Gastrocnemius medialis (tissue), 4 donors: ENCODE results near the gene PARD3B. TPM values are rescaled to one million over a fixed set of nuclear protein-coding genes. Genes with fewer than 3 reads are reported as not detected.

ENCODE experiments used
- ATAC-seq, 2 donors: fragments of 150-250 bp; one replicate each; pipeline ENCODE4 v1.9.1; 2016
- DNase-seq, 2 donors: peaks; one replicate each; pipeline ENCODE4 v3.0.0-alpha.2; 2019
- H3K27ac ChIP-seq, 4 donors: fragments of 200-600 bp; sonication (generic); 1 replicate in 1 of 4; 2 replicates in 3 of 4; pipeline ENCODE4 v1.5.1; 2016 to 2018; ENCODE audit warnings: mild to moderate bottlenecking in 2 of 4, moderate library complexity in 1 of 4
- H3K27me3 ChIP-seq, 3 donors: fragments of 200-600 bp; sonication (generic) in 2 of 3; 1 replicate in 1 of 3; 2 replicates in 2 of 3; pipeline versions ENCODE4 v1.5.1 to v1.6.0; 2016 to 2019; ENCODE audit warnings: mild to moderate bottlenecking in 1 of 3, moderate library complexity in 1 of 3
- H3K36me3 ChIP-seq, 2 donors: fragments of 200-600 bp; sonication (generic) in 1 of 2; one replicate each; pipeline ENCODE4 v1.5.1; 2017 to 2018
- H3K4me1 ChIP-seq, 2 donors: fragments of 200-600 bp; sonication (generic) in 1 of 2; one replicate each; pipeline ENCODE4 v1.5.1; 2016 to 2017; ENCODE audit warnings: mild to moderate bottlenecking in 2 of 2
- H3K4me3 ChIP-seq, 4 donors: fragments of 200-600 bp; sonication (generic) in 3 of 4; 1 replicate in 1 of 4; 2 replicates in 3 of 4; pipeline ENCODE4 v1.5.1; 2016 to 2019; ENCODE audit warnings: mild to moderate bottlenecking in 2 of 4
- H3K9me3 ChIP-seq, 3 donors: fragments of 200-600 bp; sonication (generic) in 2 of 3; 1 replicate in 1 of 3; 2 replicates in 2 of 3; pipeline ENCODE4 v1.5.1; 2016 to 2019
- POLR2A ChIP-seq, 2 donors: fragments of 450-650 bp; IDR thresholded peaks; one replicate each; pipeline ENCODE4 v1.6.1; 2017; ENCODE audit warnings: antibody characterized with exemption in 2 of 2, mild to moderate bottlenecking in 2 of 2, moderate library complexity in 2 of 2
- in situ Hi-C, 4 donors: fragments of 200-750 bp; cut with MboI; loops; one replicate each; pipeline versions ENCODE4 v1.15.0 to v1.8.0; 2017; ENCODE audit warnings: low sequenced_read_pairs in 4 of 4
- intact Hi-C: fragments of 100-400 bp; cut with DNase I; formaldehyde crosslinking; loops from one replicate; pipeline ENCODE4 v1.15.1; 2023; ENCODE audit warnings: low total_unique reads
- total RNA-seq, 4 donors: library from RNA; depleted of rRNA; stranded (reverse); fragments of >200 nt; gene quantifications; one replicate each; pipeline versions ENCODE4 v1.1.0 to v1.2.3, GENCODE V29; 2016
- TF ChIP-seq, protein P1 (sequence below), 5 experiments: fragments of 450-650 bp in 3 of 5; fragments of 200-600 bp in 2 of 5; sonication (generic) in 2 of 5; IDR thresholded peaks in 4 of 5; conservative IDR thresholded peaks in 1 of 5; 1 replicate in 4 of 5; 2 replicates in 1 of 5; pipeline ENCODE4 v1.5.1; 2016 to 2019; ENCODE audit warnings: antibody characterized with exemption in 5 of 5, mild to moderate bottlenecking in 3 of 5, moderate library complexity in 3 of 5

PARD3B gene
- total RNA-seq, 4 donors from 2014 or later: 2.2 to 15.5 (median 4.6) TPM

- H3K36me3 ChIP-seq: peaks cover 0 to 6% of the 10 kb centered on the region in 2 donors
- ATAC-seq (no peak), DNase-seq (no peak)
- intact Hi-C loops (no loop called here), in situ Hi-C loops (no loop called here)
- TF ChIP-seq, protein P1, sequence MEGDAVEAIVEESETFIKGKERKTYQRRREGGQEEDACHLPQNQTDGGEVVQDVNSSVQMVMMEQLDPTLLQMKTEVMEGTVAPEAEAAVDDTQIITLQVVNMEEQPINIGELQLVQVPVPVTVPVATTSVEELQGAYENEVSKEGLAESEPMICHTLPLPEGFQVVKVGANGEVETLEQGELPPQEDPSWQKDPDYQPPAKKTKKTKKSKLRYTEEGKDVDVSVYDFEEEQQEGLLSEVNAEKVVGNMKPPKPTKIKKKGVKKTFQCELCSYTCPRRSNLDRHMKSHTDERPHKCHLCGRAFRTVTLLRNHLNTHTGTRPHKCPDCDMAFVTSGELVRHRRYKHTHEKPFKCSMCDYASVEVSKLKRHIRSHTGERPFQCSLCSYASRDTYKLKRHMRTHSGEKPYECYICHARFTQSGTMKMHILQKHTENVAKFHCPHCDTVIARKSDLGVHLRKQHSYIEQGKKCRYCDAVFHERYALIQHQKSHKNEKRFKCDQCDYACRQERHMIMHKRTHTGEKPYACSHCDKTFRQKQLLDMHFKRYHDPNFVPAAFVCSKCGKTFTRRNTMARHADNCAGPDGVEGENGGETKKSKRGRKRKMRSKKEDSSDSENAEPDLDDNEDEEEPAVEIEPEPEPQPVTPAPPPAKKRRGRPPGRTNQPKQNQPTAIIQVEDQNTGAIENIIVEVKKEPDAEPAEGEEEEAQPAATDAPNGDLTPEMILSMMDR (IDR thresholded peaks at IDR 0.05 in 4 of 5, conservative IDR thresholded peaks at IDR 0.05 in 1 of 5): no peak
- TF ChIP-seq POLR2A (IDR thresholded peaks at IDR 0.05): no peak
- H3K4me3 ChIP-seq: no peak overlapping the region
- H3K9me3 ChIP-seq: no peaks in the 10 kb centered on the region
- H3K27ac ChIP-seq: no peak overlapping the region
- no peaks in the 10 kb centered on the region for H3K27me3 ChIP-seq
- no peaks in the 10 kb centered on the region for H3K4me1 ChIP-seq
These were observed 955.7 kb downstream of the PARD3B start for GRCh38 chr2:205500951-205501350.

GRCh38 chr2:205501826-205502225, 956.6 kb downstream of the PARD3B start:
- Histone ChIP-seq H3K4me1 (no peaks in the 10 kb centered on the region), H3K27me3 (no peaks in the 10 kb centered on the region), H3K36me3 (peaks cover 0 to 6% of the 10 kb centered on the region in 2 donors), H3K27ac (no peak overlapping the region), H3K4me3 (no peak overlapping the region), H3K9me3 (no peaks in the 10 kb centered on the region)
- intact Hi-C loops: no loop called here
- ATAC-seq: no peak
- TF ChIP-seq, protein P1 (IDR thresholded peaks at IDR 0.05 in 4 of 5, conservative IDR thresholded peaks at IDR 0.05 in 1 of 5): no peak
- no peak for TF ChIP-seq POLR2A (IDR thresholded peaks at IDR 0.05)
- in situ Hi-C loops: no loop called here
- no peak for DNase-seq

- H3K4me3 ChIP-seq: no peak overlapping the region
- in situ Hi-C loops: no loop called here
- intact Hi-C loops: no loop called here
- TF ChIP-seq, protein P1 (IDR thresholded peaks at IDR 0.05 in 4 of 5, conservative IDR thresholded peaks at IDR 0.05 in 1 of 5): no peak
- ATAC-seq (no peak), DNase-seq (no peak)
- no peaks in the 10 kb centered on the region for H3K27me3 ChIP-seq
- H3K36me3 ChIP-seq: peaks cover 0 to 6% of the 10 kb centered on the region in 2 donors
- H3K4me1 ChIP-seq: no peaks in the 10 kb centered on the region
- no peak overlapping the region for H3K27ac ChIP-seq
- no peaks in the 10 kb centered on the region for H3K9me3 ChIP-seq
These were observed 960.1 kb downstream of the PARD3B start for GRCh38 chr2:205505371-205505770.

DNA sequence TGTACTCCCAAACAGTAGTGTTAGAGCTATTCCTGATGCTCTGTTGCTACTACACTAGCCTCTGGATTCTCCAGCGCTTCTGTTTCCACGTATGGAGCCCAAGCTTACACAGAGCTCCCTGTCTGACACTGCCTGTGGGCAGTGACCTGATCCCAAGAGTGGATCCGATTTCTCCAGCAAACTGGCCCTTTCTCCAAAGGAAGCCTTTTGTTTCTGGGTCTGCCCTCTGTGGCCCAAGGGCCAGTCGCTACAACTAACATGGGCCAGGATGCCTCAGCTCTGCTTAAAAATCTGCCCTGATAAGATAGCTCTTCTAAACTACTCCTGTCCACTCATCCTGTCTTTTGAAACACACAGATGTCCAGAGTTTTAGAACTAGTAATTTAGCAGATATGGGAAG, 964.4 kb downstream of the PARD3B start:
- no peaks in the 10 kb centered on the region for H3K4me1 ChIP-seq
- no peak for DNase-seq
- in situ Hi-C loops: no loop called here
- H3K4me3 ChIP-seq: no peak overlapping the region
- no peaks in the 10 kb centered on the region for H3K36me3 ChIP-seq
- no peak for ATAC-seq
- intact Hi-C loops: no loop called here
- TF ChIP-seq, protein P1 (IDR thresholded peaks at IDR 0.05 in 4 of 5, conservative IDR thresholded peaks at IDR 0.05 in 1 of 5): no peak
- TF ChIP-seq POLR2A (IDR thresholded peaks at IDR 0.05): no peak
- no peaks in the 10 kb centered on the region for H3K9me3 ChIP-seq
- no peaks in the 10 kb centered on the region for H3K27me3 ChIP-seq
- no peak overlapping the region for H3K27ac ChIP-seq

DNA sequence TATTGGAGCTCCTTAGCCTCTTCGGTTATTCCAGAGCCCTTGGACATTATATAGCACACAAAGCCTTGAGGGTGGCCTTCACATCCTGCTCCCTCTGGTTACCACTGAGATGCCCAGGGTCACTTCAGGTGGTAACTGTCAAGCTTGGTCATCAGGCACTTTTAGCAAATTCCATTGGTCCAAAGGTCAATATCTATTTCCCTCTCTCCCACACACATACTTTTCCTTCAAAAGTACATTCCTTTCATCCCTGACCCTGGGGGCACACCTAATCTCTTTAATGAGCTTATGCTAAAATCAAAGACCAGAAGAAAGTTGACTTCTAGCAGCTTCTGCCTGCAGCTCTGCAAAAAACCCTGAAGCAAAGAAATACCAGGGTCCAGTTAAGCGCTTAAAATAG, 965.1 kb downstream of the PARD3B start:
- Histone ChIP-seq H3K27me3 (no peaks in the 10 kb centered on the region), H3K4me3 (no peak overlapping the region), H3K36me3 (no peaks in the 10 kb centered on the region), H3K9me3 (no peaks in the 10 kb centered on the region), H3K4me1 (no peaks in the 10 kb centered on the region), H3K27ac (no peak overlapping the region)
- in situ Hi-C loops: no loop called here
- intact Hi-C loops: no loop called here
- TF ChIP-seq, protein P1 (IDR thresholded peaks at IDR 0.05 in 4 of 5, conservative IDR thresholded peaks at IDR 0.05 in 1 of 5): no peak
- no peak for TF ChIP-seq POLR2A (IDR thresholded peaks at IDR 0.05)
- ATAC-seq: no peak
- DNase-seq: no peak
